A549 (cell line): Measurements from ENCODE around the gene ZNF664. TPM values are rescaled to one million over a fixed set of nuclear protein-coding genes. Genes with fewer than 3 reads are reported as not detected.

Experiments
- ATAC-seq, 2 experiments: fragments of 200-7000 bp in 1 of 2; fragments of >200 bp in 1 of 2; cut with Nextera tagmentation in 1 of 2; cut with Tn5 transposase in 1 of 2; 3 replicates each; pipeline versions ENCODE4 v1.8.0 to v1.9.1; 2018 to 2020; ENCODE audit warnings: mild to moderate bottlenecking in 1 of 2, moderate library complexity in 1 of 2
- CTCF ChIA-PET: fragments of 300-600 bp; sonication (Branson Sonifier 250); formaldehyde crosslinking; extraction: SDS; loops from one replicate; lab custom pipeline; 2021; ENCODE audit warnings: antibody characterized with exemption, inconsistent platforms; lab: Yijun Ruan, JAX
- POLR2A ChIA-PET: fragments of 350-600 bp; formaldehyde crosslinking; extraction: SDS; loops from one replicate; lab custom pipeline; 2021; ENCODE audit warnings: antibody characterized with exemption, inconsistent platforms; lab: Yijun Ruan, JAX
- DNase-seq, 2 experiments: peaks; one replicate each; pipeline versions ENCODE4 v3.0.0 to v3.0.0-alpha.2; 2011 to 2016; ENCODE audit warnings: low read depth in 1 of 2, low spot score in 1 of 2
- FAIRE-seq: peaks from 2 replicates; lab custom pipeline; 2011; peaks lifted over from hg19 to GRCh38; lab: Jason Lieb, UNC
- H3K27ac ChIP-seq, 2 experiments: fragments of >200 bp; sonication (Bioruptor Twin); formaldehyde crosslinking; 3 replicates each; pipeline ENCODE4 v1.5.1; 2016 to 2017
- H3K4me1 ChIP-seq: fragments of >200 bp; sonication (Bioruptor Twin); formaldehyde crosslinking; 3 replicates; pipeline ENCODE4 v1.6.1; 2016
- H3K4me2 ChIP-seq: fragments of >200 bp; sonication (Bioruptor Twin); formaldehyde crosslinking; 3 replicates; pipeline ENCODE4 v1.6.1; 2016
- H3K4me3 ChIP-seq: fragments of >200 bp; sonication (Bioruptor Twin); formaldehyde crosslinking; 3 replicates; pipeline ENCODE4 v1.5.1; 2016
- H3K9me3 ChIP-seq: fragments of >200 bp; sonication (Bioruptor Twin); formaldehyde crosslinking; 3 replicates; pipeline ENCODE4 v1.6.1; 2016
- BCL3 ChIP-seq: fragments of >200 bp; sonication (Bioruptor Twin); formaldehyde crosslinking; IDR thresholded peaks from 3 replicates; pipeline ENCODE4 v1.6.1; 2016
- BHLHE40 ChIP-seq: IDR thresholded peaks from 2 replicates; pipeline ENCODE4 v1.6.1; 2012; ENCODE audit warnings: low read depth, low read length, inconsistent platforms
- CBX8 ChIP-seq: fragments of 200-600 bp; sonication (generic); IDR thresholded peaks from 2 replicates; pipeline ENCODE4 v1.6.1; 2016
- E2F6 ChIP-seq: IDR thresholded peaks from 2 replicates; pipeline ENCODE4 v1.6.1; 2012; ENCODE audit warnings: low read depth, borderline replicate concordance
- FOXS1 ChIP-seq: fragments of 250-450 bp; sonication (Bioruptor Pico); IDR thresholded peaks from 2 replicates; pipeline ENCODE4 v1.5.0; 2020; ENCODE audit warnings: mild to moderate bottlenecking, moderate library complexity
- GATA3 ChIP-seq: IDR thresholded peaks from 2 replicates; pipeline ENCODE4 v1.6.1; 2012; ENCODE audit warnings: borderline replicate concordance
- HDAC2 ChIP-seq: fragments of 200-600 bp; sonication (generic); IDR thresholded peaks from 2 replicates; pipeline ENCODE4 v1.6.1; 2016
- HOXB5 ChIP-seq: fragments of 250-450 bp; sonication (Bioruptor Pico); IDR thresholded peaks from 2 replicates; pipeline ENCODE4 v1.5.0; 2020; ENCODE audit warnings: mild to moderate bottlenecking, moderate library complexity
- KDM5A ChIP-seq: fragments of 200-600 bp; sonication (generic); IDR thresholded peaks from 2 replicates; pipeline ENCODE4 v1.6.1; 2016; ENCODE audit warnings: antibody characterized with exemption, mild to moderate bottlenecking
- MAZ ChIP-seq: fragments of 150-350 bp; IDR thresholded peaks from 2 replicates; pipeline ENCODE4 v1.6.1; 2014; ENCODE audit warnings: antibody characterized with exemption, low read depth, low read length, borderline replicate concordance
- NPAS2 ChIP-seq: fragments of 250-450 bp; sonication (Bioruptor Pico); IDR thresholded peaks from 2 replicates; pipeline ENCODE4 v1.8.0; 2022; ENCODE audit warnings: mild to moderate bottlenecking, moderate library complexity, borderline replicate concordance
- NR3C1 ChIP-seq: fragments of >200 bp; sonication (Bioruptor Twin); formaldehyde crosslinking; IDR thresholded peaks from 3 replicates; pipeline ENCODE4 v1.6.1; 2017
- PBX3 ChIP-seq: IDR thresholded peaks from 2 replicates; pipeline ENCODE4 v1.6.1; 2012
- PHF8 ChIP-seq: fragments of 200-600 bp; sonication (generic); IDR thresholded peaks from 2 replicates; pipeline ENCODE4 v1.6.1; 2016; ENCODE audit warnings: low read depth, mild to moderate bottlenecking, antibody characterized with exemption, moderate library complexity, borderline replicate concordance
- POLR2A ChIP-seq: IDR thresholded peaks from 2 replicates; pipeline ENCODE4 v1.6.1; 2012; ENCODE audit warnings: mild to moderate bottlenecking, low read length
- RARB ChIP-seq: fragments of 250-450 bp; sonication (Bioruptor Pico); IDR thresholded peaks from 2 replicates; pipeline ENCODE4 v1.8.0; 2021; ENCODE audit warnings: mild to moderate bottlenecking, moderate library complexity
- REST ChIP-seq: fragments of 200-600 bp; sonication (generic); IDR thresholded peaks from 2 replicates; pipeline ENCODE4 v1.6.1; 2016; ENCODE audit warnings: antibody characterized with exemption, mild to moderate bottlenecking, moderate library complexity
- RNF2 ChIP-seq: fragments of 200-600 bp; sonication (generic); IDR thresholded peaks from 2 replicates; pipeline ENCODE4 v1.6.1; 2016; ENCODE audit warnings: low read depth, mild to moderate bottlenecking, antibody characterized with exemption, moderate library complexity, borderline replicate concordance
- SMC3 ChIP-seq: fragments of >200 bp; sonication (Bioruptor Twin); formaldehyde crosslinking; IDR thresholded peaks from 3 replicates; pipeline ENCODE4 v1.6.1; 2018; ENCODE audit warnings: inconsistent platforms
- TP53 ChIP-seq: fragments of 250-450 bp; sonication (Bioruptor Pico); IDR thresholded peaks from 2 replicates; pipeline ENCODE4 v1.5.0; 2021; ENCODE audit warnings: mild to moderate bottlenecking, moderate library complexity
- USF2 ChIP-seq: fragments of 450-650 bp; IDR thresholded peaks from 2 replicates; pipeline ENCODE4 v1.6.1; 2014; ENCODE audit warnings: antibody characterized with exemption
- ZNF302 ChIP-seq: fragments of 250-450 bp; sonication (Bioruptor Pico); IDR thresholded peaks from 2 replicates; pipeline ENCODE4 v1.9.0; 2021; ENCODE audit warnings: inconsistent platforms, mild to moderate bottlenecking, moderate library complexity
- WGBS: methylation state at CpG from one replicate; pipeline ENCODE4 v1.1.6; 2017; ENCODE audit errors: missing lambda C conversion rate; 5-methylcytosine and 5-hydroxymethylcytosine counted together
- polyA plus RNA-seq, 4 experiments: library from polyadenylated mRNA; depleted of rRNA in 3 of 4; stranded (reverse); fragments of >200 nt; fragmentation: RNase III in 1 of 4; extraction: RNeasy Plus Mini Kit Qiagen cat#74134 plus additional on column Dnase treatment in 1 of 4; gene quantifications; 2 replicates in 3 of 4; 3 replicates in 1 of 4; pipeline ENCODE4 v1.2.3, GENCODE V29; 2011 to 2017

The ZNF664 gene
- polyA plus RNA-seq, 2 of the 4 experiments (the other 2 are of a cell fraction) = 88.3 to 112 TPM

GRCh38 chr12:124035163-124035562 is 62.1 kb downstream of the ZNF664 start:
- 23% methylated on average over 2 of the region's 2 CpGs for WGBS
- Histone ChIP-seq H3K4me3 (no peak overlapping the region), H3K4me1 (no peaks in the 10 kb centered on the region), H3K27ac (no peak overlapping the region), H3K4me2 (no peak overlapping the region), H3K9me3 (no peaks in the 10 kb centered on the region)
- no peak for TF ChIP-seq SMC3
- TF ChIP-seq NPAS2 (CRISPR knock-in tag) = no peak
- no peak for TF ChIP-seq POLR2A
- TF ChIP-seq BCL3 = no peak
- no peak for TF ChIP-seq REST
- TF ChIP-seq E2F6 = no peak
- POLR2A ChIA-PET = no interaction called here
- CTCF ChIA-PET = interaction anchor here (0.6 to 4.2 kb wide), 11 partner anchors 13 to 803 kb away, joined by 3 to 93 read pairs (median 7); no protein-coding TSS in a partner anchor
- FAIRE-seq = peak; percentile 28
- DNase-seq = no peak
- ATAC-seq = no peak

GRCh38 chr12:124036171-124036598 is 63.2 kb downstream of the ZNF664 start:
- FAIRE-seq (no peak), ATAC-seq (peak; percentile 39 to 52; a peak in 3 of 6 replicates), DNase-seq (no peak)
- ChIA-PET POLR2A (no interaction called here), CTCF (interaction anchor here (0.6 to 4.2 kb wide), 51 partner anchors 8 to 888 kb away, joined by 3 to 93 read pairs (median 4); no protein-coding TSS in a partner anchor)
- no peak for TF ChIP-seq GATA3
- no peak for TF ChIP-seq KDM5A
- no peak for TF ChIP-seq HDAC2
- no peak for TF ChIP-seq BHLHE40
- TF ChIP-seq PBX3 = no peak
- TF ChIP-seq NR3C1 = no peak
- no peak for TF ChIP-seq TP53 (CRISPR knock-in tag)
- TF ChIP-seq FOXS1 = no peak
- no peak for TF ChIP-seq PHF8
- TF ChIP-seq CBX8 = no peak
- no peak for TF ChIP-seq MAZ
- no peak for TF ChIP-seq REST
- TF ChIP-seq RARB (CRISPR knock-in tag) = no peak
- TF ChIP-seq HOXB5 (CRISPR knock-in tag) = no peak
- no peak for TF ChIP-seq POLR2A
- TF ChIP-seq RNF2 = no peak
- no peak for TF ChIP-seq ZNF302 (CRISPR knock-in tag)
- no peak for TF ChIP-seq USF2
- TF ChIP-seq E2F6 = no peak
- no peak overlapping the region for H3K4me3 ChIP-seq
- H3K27ac ChIP-seq = peak overlapping the region in 1 of 2 experiments; percentile 27; a peak in 2 of 6 replicates
- no peaks in the 10 kb centered on the region for H3K4me1 ChIP-seq
- 37% methylated on average over 7 of the region's 7 CpGs for WGBS
- peak overlapping the region; percentile 20; the same call in 2 of the 3 replicates for H3K4me2 ChIP-seq
- no peaks in the 10 kb centered on the region for H3K9me3 ChIP-seq
